GOT3 (cell line): ENCODE results near the gene IFNAR1.

Experiments used
- DNase-seq: peaks from one replicate; lab custom pipeline; 2025; ENCODE audit warnings: mixed read lengths; lab: John Stamatoyannopoulos, UW

Gene IFNAR1

GRCh38 chr21:33402001-33402979 is 77.5 kb downstream of the IFNAR1 start:
- DNase-seq: no peak

DNA sequence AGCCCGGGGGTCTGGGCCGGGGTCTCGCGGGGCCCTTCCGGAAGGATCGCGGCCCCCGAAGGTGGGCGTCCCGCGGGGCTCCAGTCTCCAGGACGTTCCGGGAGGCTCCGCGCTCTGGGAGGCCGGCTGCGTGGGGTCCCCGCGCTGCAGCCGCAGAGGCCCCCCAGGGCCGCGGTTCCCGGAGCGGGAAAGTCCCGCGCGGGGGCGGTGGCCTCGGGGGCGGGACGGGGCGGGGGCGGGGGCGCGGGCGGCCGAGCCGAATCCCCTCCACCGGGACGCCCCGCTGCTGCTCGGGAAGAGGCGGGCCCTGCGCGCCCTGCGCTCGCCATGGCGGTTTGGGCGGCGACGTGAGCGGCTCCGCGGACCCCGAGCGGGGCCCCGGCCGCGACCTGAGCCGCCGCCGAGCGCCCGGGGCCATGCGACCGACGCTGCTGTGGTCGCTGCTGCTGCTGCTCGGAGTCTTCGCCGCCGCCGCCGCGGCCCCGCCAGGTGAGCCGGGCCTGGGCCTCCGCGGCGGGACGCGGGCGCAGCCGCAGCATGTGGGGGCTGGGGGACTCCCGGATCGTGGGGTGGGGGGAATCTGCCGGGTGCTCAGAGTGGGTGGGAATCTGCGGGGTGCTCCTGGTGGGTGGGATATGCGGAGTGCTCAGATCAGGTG is 78.5 kb downstream of the IFNAR1 start, which contains the start of gene IFNGR2:
TSS of gene IFNGR2 (plus strand) at position 286 of the 658 bp plus-strand sequence. CDS start at position 417, 131 bp downstream.
- no peak for DNase-seq

DNA sequence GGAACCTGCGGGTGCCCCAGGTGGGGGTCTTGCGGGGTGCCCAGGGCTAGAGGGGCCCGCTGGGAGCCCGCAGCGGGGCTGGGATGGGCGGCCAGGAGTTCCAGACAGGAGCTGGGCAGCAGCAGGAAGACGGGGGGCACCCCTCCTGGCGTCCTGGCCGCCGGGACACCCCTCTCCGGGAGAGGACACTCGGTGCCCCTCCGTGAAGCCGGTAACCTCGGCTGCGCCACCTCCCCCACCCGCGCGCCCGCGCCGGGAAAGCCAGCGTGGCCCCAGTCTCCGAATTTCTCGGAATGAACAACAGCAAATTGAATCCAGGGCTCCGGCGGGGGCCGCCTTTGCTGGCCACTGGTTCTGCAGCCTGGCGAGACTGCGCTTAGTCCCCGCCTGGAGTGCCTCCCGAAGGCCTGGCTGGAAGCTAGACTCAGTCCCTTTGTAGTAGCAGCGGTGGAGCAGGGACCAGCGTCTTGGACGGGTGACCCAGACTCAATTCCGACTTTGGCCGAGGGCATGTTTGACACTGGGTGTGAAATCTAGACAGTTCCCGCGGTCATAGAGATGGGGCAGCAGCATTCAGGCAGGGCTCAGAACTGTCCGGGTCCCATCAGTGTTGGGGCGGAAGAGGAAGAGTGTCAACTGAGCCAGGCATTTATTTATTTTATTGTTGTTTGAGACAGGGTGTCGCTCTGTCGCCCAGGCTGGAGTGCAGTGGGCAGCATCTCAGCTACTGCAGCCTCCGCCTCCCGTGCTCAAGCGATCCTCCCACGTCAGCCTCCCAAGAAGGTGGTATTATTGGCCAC is 79.2 kb downstream of the IFNAR1 start:
- no peak for DNase-seq

DNA sequence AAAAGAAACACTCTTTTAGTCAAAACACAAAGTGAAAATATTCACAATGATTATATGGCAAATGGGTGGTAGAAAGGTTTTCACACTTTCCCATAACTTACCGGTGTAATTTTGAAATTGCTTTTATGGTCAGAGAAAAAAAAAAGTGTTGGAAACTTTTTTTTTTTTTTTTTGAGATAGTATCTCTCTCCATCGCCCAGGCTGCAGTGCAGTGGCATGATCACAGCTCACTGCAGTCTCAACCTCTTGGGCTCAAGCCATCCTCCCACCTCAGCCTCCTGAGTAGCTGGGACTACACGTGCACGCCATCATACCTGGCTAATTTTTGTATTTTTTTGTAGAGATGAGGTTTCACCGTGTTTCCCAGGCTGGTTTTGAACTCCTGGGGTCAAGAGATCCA is 81.7 kb downstream of the IFNAR1 start:
- no peak for DNase-seq
